Hypothalamus (tissue), 51 donors: ENCODE measurements around the gene HS6ST3.

ENCODE experiments used
- DNase-seq, 51 donors: peaks; one replicate each; lab custom pipeline; 2025; lab: John Stamatoyannopoulos, UW

The HS6ST3 gene

DNA sequence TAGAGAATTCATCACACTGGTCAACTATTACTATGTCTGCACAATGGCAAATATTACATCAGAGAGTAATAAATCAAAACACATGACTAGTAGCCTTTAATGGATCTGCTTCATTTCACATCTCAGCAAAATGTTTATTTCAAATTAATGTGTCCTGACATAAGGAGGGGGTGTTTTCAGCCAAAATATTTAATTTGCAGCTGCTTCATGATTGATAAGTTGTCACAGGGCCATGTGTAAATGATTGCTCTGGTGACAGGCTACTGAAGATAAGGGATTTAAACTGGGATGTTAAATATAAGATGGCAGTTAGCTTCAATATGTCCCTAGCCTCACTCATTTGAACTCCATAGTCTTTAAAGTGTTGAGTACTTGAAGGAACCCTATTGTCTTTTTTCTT, 601.1 kb downstream of the HS6ST3 start:
- no peak for DNase-seq

DNA sequence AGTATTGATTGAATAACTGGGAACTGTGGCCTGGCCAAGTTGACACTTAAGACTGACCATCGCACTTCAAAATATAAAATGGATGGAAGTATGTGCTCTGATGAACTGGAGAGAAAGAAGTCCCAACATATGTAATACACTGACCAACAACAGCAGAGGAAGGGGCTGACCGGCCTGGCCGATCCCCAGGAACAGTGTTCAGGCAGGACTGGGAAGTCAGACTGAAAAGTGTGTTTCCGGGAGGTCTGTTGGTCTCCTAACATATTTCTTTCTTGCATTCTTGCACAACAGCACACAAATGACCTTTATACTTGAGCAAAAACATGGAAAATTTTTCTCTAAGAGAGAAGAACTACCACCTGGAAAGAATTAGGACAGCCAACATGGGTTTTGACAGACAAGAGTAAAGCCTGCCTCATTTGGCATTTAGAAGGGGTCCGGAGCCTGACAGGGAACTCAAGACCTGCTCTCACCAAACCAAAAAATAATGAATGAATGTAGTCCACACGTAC, 606.5 kb downstream of the HS6ST3 start:
- DNase-seq: no peak

DNA sequence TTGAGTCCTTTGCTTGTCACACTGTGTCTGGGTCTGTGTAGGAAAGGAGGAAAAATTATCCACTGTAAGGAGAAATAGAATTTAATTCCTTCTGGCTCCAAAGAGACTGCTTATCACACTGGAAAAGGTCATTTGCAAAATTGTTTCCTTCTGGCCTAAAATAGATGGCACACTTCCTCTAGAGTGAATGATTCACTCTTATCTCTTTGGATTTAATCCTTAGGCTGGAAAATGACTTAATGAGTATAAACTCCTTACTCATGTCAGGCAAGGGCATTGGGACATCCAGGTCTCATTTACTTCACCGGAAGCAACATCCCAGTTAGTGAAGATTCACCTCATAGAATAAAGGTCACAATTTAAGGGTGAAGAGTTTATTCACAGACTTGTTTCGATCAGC, 610.8 kb downstream of the HS6ST3 start:
- DNase-seq: no peak

DNA sequence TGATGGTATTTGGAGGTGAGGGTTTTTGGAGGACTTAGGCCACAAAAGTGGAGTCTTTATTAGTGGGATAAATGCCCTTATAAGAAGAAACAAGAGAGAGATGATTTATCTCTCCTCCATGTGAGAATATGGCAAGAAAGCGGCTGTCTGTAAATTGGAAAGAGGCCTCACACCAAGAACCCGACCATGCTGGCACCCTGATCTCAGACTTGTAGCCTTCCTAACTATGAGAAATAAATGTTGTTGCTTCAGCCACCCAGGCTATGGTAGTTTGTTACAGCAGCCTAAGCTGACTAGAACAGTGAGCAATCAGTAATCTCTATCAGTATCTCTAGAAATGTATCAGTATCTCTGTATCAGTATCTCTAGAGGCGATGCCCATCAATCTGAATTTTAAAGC, 617.2 kb downstream of the HS6ST3 start:
- no peak for DNase-seq

DNA sequence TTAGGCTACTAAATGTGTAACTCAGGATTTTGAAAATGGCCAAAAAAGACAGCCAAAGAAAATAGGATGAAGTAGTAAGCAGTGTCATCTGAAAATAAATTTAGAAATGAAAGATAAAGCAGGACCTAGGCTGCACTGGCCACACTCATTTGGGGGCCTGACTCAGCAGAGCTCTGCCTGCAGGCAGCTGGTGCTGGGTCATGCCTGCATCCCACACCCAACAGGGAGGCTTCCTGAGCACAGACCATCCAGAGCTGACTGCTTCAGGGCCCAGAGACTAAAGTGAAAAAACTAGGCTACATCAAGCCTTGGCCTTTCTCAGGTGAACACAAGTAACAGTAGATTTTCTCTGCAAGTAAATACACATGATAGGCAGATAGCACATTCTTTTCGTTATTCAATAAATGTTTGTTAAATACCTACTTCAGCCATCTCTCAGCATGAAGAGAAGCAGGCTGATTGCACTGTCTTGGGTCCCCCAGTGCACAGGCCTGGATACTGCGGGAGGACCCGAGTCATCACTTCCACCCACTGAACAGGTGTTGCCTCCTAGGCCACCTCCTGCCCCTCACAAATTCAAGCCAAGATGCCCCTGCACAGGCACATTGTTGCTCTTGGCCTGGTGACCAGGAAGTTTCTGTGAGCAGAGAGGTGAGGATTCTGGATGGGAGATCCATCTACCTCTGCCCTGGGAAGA, 620.4 kb downstream of the HS6ST3 start:
- DNase-seq: no peak

DNA sequence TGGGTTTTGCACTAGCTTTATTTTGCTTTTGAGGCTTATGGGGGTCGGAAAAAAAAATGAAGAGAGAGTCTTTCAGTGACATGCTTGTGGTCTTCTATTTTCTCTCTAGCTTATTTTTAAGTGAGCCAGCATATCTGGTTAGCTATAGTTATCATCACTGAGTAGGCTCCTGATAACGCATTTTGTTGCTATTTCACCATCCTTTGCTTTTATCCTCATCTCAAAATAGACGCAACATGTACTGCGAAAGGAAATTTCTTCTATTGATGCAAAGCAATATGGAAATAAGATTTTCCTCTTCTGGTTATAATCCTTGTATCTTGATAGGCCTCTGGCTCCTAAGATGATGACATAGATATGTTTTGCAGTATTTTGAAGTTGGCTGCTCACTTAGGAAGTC, 630.5 kb downstream of the HS6ST3 start:
- DNase-seq: no peak

DNA sequence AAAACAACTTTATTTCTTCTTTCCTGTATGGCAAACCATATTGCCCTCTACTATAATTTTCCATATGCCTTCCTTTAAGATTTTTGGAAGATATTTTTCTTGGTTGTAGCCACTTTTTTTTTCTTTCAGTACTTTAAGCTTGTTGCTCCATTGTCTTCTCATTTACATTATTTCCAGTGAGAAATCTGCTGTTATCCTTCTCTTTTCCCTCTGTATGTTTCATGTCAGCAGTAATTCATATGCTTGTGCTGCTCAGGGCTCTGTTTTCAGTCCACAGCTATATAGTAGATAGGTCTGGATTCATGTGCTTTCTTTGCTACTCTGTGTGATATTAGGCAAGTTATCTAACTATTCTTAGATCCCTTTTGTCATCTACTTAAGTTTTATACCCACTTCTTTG, 636.7 kb downstream of the HS6ST3 start:
- DNase-seq: no peak

DNA sequence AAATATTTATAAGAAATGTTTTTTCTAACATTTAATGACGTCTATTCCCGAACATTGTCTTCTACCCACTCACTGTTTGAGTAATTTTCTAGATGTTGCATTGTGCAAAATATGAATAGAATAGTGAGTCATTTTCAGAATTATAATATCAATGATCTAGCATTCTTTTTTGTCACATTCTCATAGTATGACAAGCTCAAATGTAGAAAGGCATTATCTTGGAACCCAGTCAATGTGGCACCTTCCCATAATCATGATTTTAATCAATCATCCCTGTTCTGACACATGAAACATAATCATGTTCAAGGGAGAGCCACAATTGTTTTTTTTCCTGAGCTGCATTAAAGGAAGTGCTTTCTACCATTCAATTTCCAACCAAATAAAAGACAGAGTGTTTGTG, 638.6 kb downstream of the HS6ST3 start:
- no peak for DNase-seq

DNA sequence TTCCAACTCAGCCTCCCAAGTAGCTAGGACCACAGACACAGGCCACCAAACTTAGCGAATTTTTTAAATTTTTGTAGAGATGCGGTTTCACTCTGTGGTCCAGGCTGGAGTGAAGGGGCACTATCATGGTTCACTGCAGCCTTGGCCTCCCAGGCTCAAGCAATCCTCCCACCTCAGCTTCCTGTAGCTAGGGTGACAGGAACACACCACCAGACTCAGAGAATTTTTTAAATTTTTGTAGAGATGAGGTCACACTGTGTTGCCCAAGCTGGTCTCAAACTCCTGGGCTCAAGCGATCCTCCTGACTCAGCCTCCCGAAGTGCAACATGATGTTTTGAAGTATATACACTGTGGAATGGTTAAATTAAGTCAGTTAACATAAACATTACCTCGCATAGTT, 640.8 kb downstream of the HS6ST3 start:
- no peak for DNase-seq

DNA sequence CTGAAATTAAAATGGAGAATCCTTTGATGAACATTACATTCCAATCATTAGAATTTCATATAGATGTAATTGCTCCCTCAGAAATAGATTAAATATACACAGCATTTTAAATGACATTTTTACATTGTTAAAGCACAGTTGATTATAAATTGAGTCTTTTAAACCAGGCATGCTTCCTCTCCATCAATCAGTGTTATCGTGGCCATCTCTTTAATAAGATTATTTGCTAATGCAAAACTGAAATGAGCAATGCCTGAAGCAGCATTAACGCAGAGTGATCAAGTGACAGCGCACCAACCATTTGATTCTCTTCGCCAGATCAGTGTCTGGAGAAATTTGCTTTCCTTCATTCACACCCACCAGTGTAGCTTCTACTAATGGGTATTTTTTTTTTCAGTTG, 644.6 kb downstream of the HS6ST3 start:
- no peak for DNase-seq

DNA sequence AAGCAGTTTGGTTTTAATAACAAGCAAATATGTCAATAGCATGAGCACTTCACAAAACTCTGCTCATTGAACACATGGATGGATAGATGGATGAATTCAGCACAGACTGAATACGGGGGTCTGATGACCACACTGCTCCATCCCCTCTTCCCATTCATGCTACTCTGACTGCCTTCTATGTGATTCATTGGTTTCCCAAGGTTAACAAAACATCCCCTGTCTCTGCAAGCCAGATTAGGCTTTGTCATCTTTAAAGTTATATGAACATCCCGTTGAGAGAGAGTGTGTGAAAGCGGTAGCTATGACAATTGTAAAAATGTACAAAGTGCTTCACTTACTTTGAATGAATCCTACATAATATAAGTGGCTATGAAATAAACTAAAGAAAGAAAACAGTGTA, 651.9 kb downstream of the HS6ST3 start:
- no peak for DNase-seq

DNA sequence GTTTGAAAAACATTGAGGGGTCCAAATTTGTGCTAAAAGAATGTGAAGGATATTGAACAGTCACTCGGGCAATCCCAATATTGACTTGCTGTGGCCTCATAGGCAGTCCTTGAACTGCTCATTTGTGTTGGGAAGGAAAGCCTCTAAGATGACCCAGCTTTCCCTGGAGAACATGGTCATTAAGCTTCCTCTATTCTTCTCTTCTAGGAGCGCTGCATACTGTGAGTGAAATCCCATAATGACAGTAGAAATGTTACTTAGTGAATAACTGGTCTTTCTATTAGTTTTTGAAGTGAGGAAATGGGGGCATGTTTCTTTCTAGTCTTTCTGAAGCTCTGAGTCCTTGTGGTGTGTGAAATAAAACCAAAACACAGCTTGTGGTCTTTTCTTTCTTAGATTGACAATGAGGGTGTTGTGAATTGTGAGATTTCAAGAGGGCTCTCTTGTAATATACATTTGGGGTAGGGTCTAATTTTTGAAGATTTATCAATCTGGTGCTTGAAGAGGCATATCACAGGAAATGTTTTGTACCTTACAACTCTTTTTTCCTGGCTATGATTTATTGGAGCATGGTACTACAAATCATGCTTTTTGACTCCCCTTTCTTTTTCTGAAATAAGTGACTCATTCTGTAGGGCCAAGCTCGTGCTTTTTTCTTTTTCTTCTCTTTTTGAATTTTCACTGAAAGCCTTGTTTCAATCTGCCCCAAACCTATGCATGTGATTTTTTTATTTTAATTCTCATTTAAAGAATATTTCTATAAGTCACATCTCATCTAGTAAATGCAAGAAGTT, 653.6 kb downstream of the HS6ST3 start:
- no peak for DNase-seq

DNA sequence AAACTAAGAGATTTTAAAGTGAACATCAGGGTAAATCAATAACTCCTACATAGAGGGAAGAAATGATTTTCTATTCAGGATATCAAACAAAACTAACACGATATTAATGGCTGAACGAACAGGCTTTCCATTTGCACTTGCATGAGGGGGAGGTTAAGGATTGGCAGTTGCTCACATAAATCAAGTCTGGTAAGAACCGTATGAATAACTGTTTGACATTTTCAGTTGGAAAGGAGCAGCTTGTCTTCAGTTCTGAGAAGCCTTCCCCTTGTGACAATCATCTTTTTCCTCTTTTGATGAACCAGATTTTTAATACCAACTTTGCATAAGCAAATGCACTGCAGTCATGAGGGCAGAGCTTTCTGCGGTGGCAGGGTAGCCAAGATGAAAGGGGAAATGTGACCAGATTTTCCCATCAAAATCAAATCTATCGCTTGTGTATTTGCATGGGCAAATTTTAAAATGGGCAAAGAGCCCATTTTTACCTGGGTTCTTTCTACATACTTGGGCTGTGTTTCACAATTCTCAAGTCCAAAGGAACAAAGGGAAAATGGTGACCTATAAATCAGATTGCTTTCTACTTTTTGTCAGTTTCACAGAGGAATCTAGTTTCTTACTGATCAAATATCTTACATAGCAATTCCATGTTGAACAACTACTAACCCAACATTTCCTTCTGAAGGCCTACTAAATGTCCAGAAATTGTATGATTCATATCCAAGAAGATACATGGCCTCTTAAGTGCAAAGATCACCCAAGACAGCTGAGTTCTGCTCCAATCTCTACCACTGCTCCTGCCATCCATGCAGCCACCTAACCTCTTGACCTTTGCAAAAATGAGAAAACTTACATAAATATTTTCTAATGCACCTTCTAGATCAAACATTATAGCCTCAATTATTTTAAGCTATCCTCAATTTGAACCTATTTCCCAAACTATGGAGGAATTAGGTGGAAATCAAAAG, 654.7 kb downstream of the HS6ST3 start:
- DNase-seq: no peak

DNA sequence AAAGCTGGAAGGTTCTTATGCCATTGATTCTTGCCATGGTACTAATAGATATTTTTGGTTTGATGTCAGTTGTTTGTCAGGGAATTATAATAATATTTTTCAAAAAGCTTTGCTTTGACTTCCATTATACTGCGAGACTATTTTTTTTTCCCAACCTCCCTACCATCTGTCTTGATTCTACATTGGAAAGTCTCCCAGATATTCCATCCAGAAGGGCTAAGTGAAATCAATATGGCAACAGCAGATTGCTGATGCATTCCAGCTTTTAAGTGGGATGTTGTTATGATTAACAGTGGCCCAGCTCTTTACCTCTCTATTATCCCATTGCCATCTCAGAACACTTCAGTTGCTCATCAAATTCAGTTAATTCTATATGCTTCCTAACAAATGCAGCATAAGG, 657.0 kb downstream of the HS6ST3 start:
- DNase-seq: no peak

DNA sequence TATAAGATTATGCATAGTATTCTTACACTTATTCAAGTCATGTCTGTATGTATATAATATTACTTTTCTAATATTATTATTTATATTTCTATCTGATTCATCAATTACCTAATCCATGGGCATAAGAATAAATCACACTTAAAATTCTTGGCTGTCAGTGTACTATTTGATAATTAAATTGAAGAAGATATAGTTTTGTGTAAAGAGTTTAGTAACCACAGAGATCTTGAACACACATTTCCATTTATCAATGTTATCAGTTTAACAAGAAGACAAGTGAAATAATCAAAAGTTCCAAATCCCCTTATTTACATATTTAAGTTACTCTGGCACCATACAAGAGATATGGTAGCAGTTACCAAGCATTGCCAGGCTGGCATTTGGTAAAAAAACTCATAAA, 659.9 kb downstream of the HS6ST3 start:
- no peak for DNase-seq

DNA sequence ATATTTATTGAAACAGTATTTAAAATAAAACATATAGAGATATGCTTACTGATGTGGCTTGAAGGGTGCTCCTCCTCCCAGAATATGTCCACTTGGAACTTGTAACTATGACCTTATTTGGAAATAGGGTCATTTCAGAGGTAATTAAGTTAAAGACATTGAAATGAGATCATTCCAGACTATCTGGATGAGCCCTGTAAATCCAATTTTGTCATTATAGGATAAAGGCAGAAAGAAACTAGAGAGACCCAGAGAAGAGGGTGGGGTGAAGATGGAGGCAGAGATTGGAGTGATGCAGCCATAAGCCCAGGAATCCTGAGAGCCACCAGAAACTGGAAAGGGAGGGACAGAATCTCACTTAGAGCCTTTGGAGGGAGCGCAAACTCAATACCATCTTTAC, 661.2 kb downstream of the HS6ST3 start:
- no peak for DNase-seq

DNA sequence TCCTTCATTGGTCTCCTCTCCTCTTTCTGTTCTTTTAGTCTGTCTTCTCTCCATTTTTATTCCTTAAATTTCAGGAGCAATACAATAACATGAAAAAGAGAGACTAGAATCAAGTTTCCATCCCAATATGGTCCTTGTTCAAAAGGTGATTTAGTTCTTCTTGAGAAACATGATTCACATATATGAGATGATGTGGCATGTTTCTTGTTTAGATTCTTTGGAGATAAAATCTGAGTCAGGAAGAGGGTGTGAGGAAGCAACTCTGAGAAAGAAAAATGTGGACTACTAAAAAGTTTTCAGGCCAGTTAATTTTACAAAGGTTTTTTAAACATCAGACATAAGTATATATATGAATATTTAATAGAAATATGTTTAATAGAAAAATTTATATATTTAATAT, 673.0 kb downstream of the HS6ST3 start:
- no peak for DNase-seq

DNA sequence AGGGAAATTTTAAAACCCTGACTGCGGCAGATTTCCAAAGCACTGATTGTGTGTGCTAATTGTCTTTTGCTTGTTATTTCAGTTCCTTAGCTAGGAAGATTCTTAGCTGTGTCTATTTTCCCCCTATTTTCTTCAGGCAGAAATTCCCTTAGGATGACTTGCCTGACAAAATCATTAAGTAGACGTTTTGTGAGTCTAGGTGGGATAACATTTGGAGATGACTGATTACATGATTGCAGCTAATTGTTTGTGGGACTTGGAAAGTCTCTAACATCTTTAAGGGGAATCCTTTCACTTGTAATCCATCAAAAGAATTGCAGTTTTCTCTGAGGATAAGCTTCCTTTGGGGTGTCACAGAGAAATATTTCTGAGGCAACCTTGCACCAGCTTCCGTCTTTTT, 676.4 kb downstream of the HS6ST3 start:
- DNase-seq: no peak

DNA sequence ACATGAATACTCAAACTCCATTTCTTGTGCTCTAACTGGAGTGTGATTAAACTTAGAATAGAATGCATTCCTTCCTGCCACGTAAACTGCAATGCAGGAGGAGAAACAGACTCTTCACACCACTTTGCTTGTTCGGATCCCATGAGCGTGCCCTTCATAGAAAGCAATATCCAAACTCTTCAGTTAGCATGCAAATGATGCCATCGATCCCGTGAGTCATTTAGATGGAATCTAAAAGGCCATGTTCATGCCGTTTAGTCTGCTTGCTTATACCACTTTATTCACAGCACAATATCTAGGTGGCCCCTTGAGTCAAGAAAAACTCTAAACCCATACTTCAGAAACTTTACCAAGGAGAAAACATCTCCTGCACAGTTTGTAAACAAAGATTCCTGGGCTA, 678.6 kb downstream of the HS6ST3 start:
- no peak for DNase-seq

DNA sequence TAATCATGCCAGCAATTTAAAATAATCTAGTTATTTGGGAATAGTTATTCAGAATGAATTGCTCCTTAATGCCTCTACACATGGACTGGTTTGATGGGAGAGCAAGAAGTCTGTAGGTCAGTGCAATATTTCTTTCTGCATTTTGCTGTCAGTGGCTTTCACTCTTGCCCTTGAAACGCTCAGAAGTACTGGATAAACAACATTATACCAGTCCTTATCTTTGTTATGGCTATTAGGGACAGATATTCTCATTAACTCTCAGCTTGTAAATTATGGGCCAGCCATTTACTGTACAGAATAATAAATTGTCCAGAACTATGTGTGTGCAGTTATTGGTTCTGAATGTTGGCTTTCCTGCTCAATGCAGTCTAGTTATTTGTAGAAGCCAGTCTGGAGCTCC, 680.0 kb downstream of the HS6ST3 start:
- no peak for DNase-seq
